SK-N-SH treated with all-trans-retinoic acid at 6 μM for 48 hours (cell line): Measurements from ENCODE around the gene AKT1S1.

Source experiments
- CREB5 ChIP-seq: fragments of 250-450 bp; sonication (Bioruptor Pico); IDR thresholded peaks from 2 replicates; pipeline ENCODE4 v1.5.1; 2020; ENCODE audit warnings: low read depth, mild to moderate bottlenecking, moderate library complexity
- CSRNP3 ChIP-seq: fragments of 250-450 bp; sonication (Bioruptor Pico); IDR thresholded peaks from 2 replicates; pipeline ENCODE4 v1.5.1; 2021; ENCODE audit warnings: mild to moderate bottlenecking, moderate library complexity
- ESRRG ChIP-seq: fragments of 250-450 bp; sonication (Bioruptor Pico); IDR thresholded peaks from 2 replicates; pipeline ENCODE4 v1.6.1; 2021; ENCODE audit warnings: mild to moderate bottlenecking
- GLIS3 ChIP-seq: fragments of 250-450 bp; sonication (Bioruptor Pico); IDR thresholded peaks from 2 replicates; pipeline ENCODE4 v1.5.0; 2020; ENCODE audit warnings: mild to moderate bottlenecking, moderate library complexity
- ISL1 ChIP-seq: fragments of 250-450 bp; sonication (Bioruptor Pico); IDR thresholded peaks from 2 replicates; pipeline ENCODE4 v2.1.2; 2022; ENCODE audit warnings: mild to moderate bottlenecking, moderate library complexity
- OSR1 ChIP-seq: fragments of 250-450 bp; sonication (Bioruptor Pico); IDR thresholded peaks from 2 replicates; pipeline ENCODE4 v1.8.0; 2022; ENCODE audit warnings: moderate library complexity, mild to moderate bottlenecking, inconsistent platforms
- RARB ChIP-seq: fragments of 250-450 bp; sonication (Bioruptor Pico); IDR thresholded peaks from 2 replicates; pipeline ENCODE4 v1.8.0; 2021; ENCODE audit warnings: mild to moderate bottlenecking, moderate library complexity
- TCF4 ChIP-seq: fragments of 250-450 bp; sonication (Bioruptor Pico); IDR thresholded peaks from 2 replicates; pipeline ENCODE4 v1.8.0; 2021; ENCODE audit warnings: mild to moderate bottlenecking, moderate library complexity, borderline replicate concordance
- ZFP30 ChIP-seq: fragments of 450-650 bp; formaldehyde crosslinking; IDR thresholded peaks from 2 replicates; pipeline ENCODE4 v1.5.0; 2022; ENCODE audit warnings: mild to moderate bottlenecking, moderate library complexity
- ZNF70 ChIP-seq: fragments of 450-650 bp; formaldehyde crosslinking; IDR thresholded peaks from 2 replicates; pipeline ENCODE4 v1.5.0; 2020; ENCODE audit warnings: mild to moderate bottlenecking, moderate library complexity

- no peak for TF ChIP-seq ISL1
- no peak for TF ChIP-seq RARB (CRISPR knock-in tag)
- TF ChIP-seq ZNF70 = no peak
- TF ChIP-seq ZFP30 = no peak
- no peak for TF ChIP-seq TCF4 (CRISPR knock-in tag)
- TF ChIP-seq ESRRG (CRISPR knock-in tag) = no peak
- TF ChIP-seq CREB5 (CRISPR knock-in tag) = no peak
- TF ChIP-seq GLIS3 = no peak
- no peak for TF ChIP-seq CSRNP3 (CRISPR knock-in tag)
- no peak for TF ChIP-seq OSR1 (CRISPR knock-in tag)
These were observed 18.8 kb downstream of the AKT1S1 start for GRCh38 chr19:49858088-49858985.
